Gastrocnemius medialis (tissue), 4 donors: Measurements from ENCODE around the gene RAD51B.

Source experiments
- CTCF ChIP-seq, 5 experiments: fragments of 450-650 bp in 3 of 5; fragments of 200-600 bp in 2 of 5; sonication (generic) in 2 of 5; IDR thresholded peaks in 4 of 5; conservative IDR thresholded peaks in 1 of 5; 1 replicate in 4 of 5; 2 replicates in 1 of 5; pipeline ENCODE4 v1.5.1; 2016 to 2019; ENCODE audit warnings: antibody characterized with exemption in 5 of 5, mild to moderate bottlenecking in 3 of 5, moderate library complexity in 3 of 5
- POLR2A ChIP-seq, 2 donors: fragments of 450-650 bp; IDR thresholded peaks; one replicate each; pipeline ENCODE4 v1.6.1; 2017; ENCODE audit warnings: antibody characterized with exemption in 2 of 2, mild to moderate bottlenecking in 2 of 2, moderate library complexity in 2 of 2

- no peak for TF ChIP-seq CTCF (IDR thresholded peaks at IDR 0.05 in 4 of 5, conservative IDR thresholded peaks at IDR 0.05 in 1 of 5)
- no peak for TF ChIP-seq POLR2A (IDR thresholded peaks at IDR 0.05)
Measured at GRCh38 chr14:68576031-68576430, 756.5 kb downstream of the RAD51B start.
